Measurements from ENCODE around the gene ERAS.

DNA sequence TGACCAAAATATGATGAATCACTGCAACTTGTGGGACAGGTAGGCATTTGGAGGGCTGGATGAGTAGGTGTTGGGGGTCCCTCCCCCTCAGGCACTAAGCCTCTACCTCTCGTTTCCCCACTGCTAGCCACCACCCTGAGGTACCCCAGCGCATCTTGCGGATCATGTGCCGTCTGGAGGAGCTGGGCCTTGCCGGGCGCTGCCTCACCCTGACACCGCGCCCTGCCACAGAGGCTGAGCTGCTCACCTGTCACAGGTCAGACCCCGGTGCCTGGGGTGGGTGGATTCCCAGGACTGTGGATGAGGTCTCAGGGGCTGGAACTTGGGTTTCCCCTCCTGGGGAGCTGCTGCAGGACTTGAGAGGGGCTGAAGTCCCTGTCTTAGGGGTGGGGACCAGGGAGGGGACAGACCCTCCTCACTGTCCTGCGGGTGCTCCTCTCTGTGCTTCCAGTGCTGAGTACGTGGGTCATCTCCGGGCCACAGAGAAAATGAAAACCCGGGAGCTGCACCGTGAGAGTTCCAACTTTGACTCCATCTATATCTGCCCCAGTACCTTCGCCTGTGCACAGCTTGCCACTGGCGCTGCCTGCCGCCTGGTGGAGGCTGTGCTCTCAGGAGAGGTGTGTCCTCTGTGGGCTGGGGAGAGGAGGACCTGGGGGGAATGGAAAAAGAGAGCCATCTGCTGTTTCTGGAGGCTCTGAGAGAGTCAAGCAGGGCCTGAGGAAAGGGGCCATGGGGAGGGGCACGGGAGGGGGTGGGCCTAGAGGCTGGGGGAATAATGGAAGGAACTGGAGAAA lies 10.1 kb upstream of the ERAS start:
- TF ChIP-seq RCOR1 (IDR thresholded peaks at IDR 0.05; ENCODE audit: low read length) = no peak
- TF ChIP-seq, protein P1, sequence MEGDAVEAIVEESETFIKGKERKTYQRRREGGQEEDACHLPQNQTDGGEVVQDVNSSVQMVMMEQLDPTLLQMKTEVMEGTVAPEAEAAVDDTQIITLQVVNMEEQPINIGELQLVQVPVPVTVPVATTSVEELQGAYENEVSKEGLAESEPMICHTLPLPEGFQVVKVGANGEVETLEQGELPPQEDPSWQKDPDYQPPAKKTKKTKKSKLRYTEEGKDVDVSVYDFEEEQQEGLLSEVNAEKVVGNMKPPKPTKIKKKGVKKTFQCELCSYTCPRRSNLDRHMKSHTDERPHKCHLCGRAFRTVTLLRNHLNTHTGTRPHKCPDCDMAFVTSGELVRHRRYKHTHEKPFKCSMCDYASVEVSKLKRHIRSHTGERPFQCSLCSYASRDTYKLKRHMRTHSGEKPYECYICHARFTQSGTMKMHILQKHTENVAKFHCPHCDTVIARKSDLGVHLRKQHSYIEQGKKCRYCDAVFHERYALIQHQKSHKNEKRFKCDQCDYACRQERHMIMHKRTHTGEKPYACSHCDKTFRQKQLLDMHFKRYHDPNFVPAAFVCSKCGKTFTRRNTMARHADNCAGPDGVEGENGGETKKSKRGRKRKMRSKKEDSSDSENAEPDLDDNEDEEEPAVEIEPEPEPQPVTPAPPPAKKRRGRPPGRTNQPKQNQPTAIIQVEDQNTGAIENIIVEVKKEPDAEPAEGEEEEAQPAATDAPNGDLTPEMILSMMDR (IDR thresholded peaks at IDR 0.05) = no peak
- TF ChIP-seq, protein P2, sequence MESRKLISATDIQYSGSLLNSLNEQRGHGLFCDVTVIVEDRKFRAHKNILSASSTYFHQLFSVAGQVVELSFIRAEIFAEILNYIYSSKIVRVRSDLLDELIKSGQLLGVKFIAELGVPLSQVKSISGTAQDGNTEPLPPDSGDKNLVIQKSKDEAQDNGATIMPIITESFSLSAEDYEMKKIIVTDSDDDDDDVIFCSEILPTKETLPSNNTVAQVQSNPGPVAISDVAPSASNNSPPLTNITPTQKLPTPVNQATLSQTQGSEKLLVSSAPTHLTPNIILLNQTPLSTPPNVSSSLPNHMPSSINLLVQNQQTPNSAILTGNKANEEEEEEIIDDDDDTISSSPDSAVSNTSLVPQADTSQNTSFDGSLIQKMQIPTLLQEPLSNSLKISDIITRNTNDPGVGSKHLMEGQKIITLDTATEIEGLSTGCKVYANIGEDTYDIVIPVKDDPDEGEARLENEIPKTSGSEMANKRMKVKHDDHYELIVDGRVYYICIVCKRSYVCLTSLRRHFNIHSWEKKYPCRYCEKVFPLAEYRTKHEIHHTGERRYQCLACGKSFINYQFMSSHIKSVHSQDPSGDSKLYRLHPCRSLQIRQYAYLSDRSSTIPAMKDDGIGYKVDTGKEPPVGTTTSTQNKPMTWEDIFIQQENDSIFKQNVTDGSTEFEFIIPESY (IDR thresholded peaks at IDR 0.05; ENCODE audit: borderline replicate concordance, low read depth) = no peak
- no peak for TF ChIP-seq POLR2AphosphoS5 (IDR thresholded peaks at IDR 0.05; ENCODE audit: low read depth, low read length)
- no peak for TF ChIP-seq RFX5 (IDR thresholded peaks at IDR 0.05; ENCODE audit: low read length)
- TF ChIP-seq, protein P3, sequence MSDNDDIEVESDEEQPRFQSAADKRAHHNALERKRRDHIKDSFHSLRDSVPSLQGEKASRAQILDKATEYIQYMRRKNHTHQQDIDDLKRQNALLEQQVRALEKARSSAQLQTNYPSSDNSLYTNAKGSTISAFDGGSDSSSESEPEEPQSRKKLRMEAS (IDR thresholded peaks at IDR 0.05; ENCODE audit: low read depth) = no peak
- TF ChIP-seq TAF1 (IDR thresholded peaks at IDR 0.05; ENCODE audit: borderline replicate concordance, low read depth, low read length) = no peak
